Upper lobe of right lung (tissue), 1 donor: Measurements from ENCODE around the gene IMMP2L. TPM values are rescaled to one million over a fixed set of nuclear protein-coding genes. Genes with fewer than 3 reads are reported as not detected.

ENCODE experiments used
- ATAC-seq: fragments of 200-7000 bp; cut with Tn5 transposase; one replicate; pipeline ENCODE4 v1.9.1; 2020; ENCODE audit warnings: mild to moderate bottlenecking, moderate library complexity
- DNase-seq: peaks from one replicate; pipeline ENCODE4 v3.0.0-alpha.2; 2020
- H3K27ac ChIP-seq: fragments of 200-600 bp; one replicate; pipeline ENCODE4 v1.8.0; 2022
- H3K27me3 ChIP-seq: fragments of 200-600 bp; one replicate; pipeline ENCODE4 v1.8.0; 2022; ENCODE audit warnings: mild to moderate bottlenecking
- H3K36me3 ChIP-seq: fragments of 200-600 bp; one replicate; pipeline ENCODE4 v1.8.0; 2022
- H3K4me1 ChIP-seq: fragments of 200-600 bp; one replicate; pipeline ENCODE4 v1.8.0; 2022
- H3K4me3 ChIP-seq: fragments of 200-600 bp; one replicate; pipeline ENCODE4 v1.8.0; 2022; ENCODE audit warnings: mild to moderate bottlenecking
- H3K9me3 ChIP-seq: fragments of 200-600 bp; one replicate; pipeline ENCODE4 v1.8.0; 2022
- CTCF ChIP-seq: fragments of 200-600 bp; IDR thresholded peaks from one replicate; pipeline ENCODE4 v1.8.0; 2022; ENCODE audit warnings: antibody characterized with exemption
- intact Hi-C: fragments of 100-400 bp; cut with DNase I; formaldehyde crosslinking; loops from one replicate; pipeline ENCODE4 v1.11.0; 2022
- total RNA-seq: library from RNA; stranded (reverse); fragmentation: NEBNext Ultra II Directional; extraction: Animal tissue kit (Norgen Biotek cat#: 25700); gene quantifications from one replicate; pipeline ENCODE4 v1.2.1, GENCODE V29; 2021
- donor health status: DM: no; HTN: yes; CAD: no; lungs with severe emphysema.

IMMP2L gene
- total RNA-seq, 1 donor from 2014 or later, result 22.0 TPM

GRCh38 chr7:111518264-111518663 is 44.0 kb downstream of the IMMP2L start:
- DNase-seq (no peak), ATAC-seq (no peak)
- Histone ChIP-seq H3K36me3 (peaks cover 5% of the 10 kb centered on the region), H3K27me3 (no peaks in the 10 kb centered on the region), H3K4me3 (no peak overlapping the region), H3K4me1 (no peaks in the 10 kb centered on the region), H3K27ac (no peak overlapping the region), H3K9me3 (no peaks in the 10 kb centered on the region)
- intact Hi-C loops, result no loop called here
- no peak for TF ChIP-seq CTCF

- TF ChIP-seq CTCF, result no peak
- Histone ChIP-seq H3K4me1 (no peaks in the 10 kb centered on the region), H3K4me3 (no peak overlapping the region), H3K27ac (no peak overlapping the region), H3K36me3 (peaks cover 5% of the 10 kb centered on the region), H3K9me3 (no peaks in the 10 kb centered on the region), H3K27me3 (no peaks in the 10 kb centered on the region)
- DNase-seq, result no peak
- intact Hi-C loops, result no loop called here
- ATAC-seq, result no peak
Measured at GRCh38 chr7:111517549-111517951, 44.7 kb downstream of the IMMP2L start.

GRCh38 chr7:111516612-111517011 is 45.7 kb downstream of the IMMP2L start:
- Histone ChIP-seq H3K36me3 (peaks cover 5% of the 10 kb centered on the region), H3K4me1 (no peaks in the 10 kb centered on the region), H3K27me3 (no peaks in the 10 kb centered on the region), H3K4me3 (no peak overlapping the region), H3K27ac (no peak overlapping the region), H3K9me3 (no peaks in the 10 kb centered on the region)
- ATAC-seq (no peak), DNase-seq (no peak)
- no peak for TF ChIP-seq CTCF
- intact Hi-C loops, result no loop called here

- TF ChIP-seq CTCF, result no peak
- Histone ChIP-seq H3K27me3 (no peaks in the 10 kb centered on the region), H3K9me3 (no peaks in the 10 kb centered on the region), H3K36me3 (no peaks in the 10 kb centered on the region), H3K4me1 (no peaks in the 10 kb centered on the region), H3K27ac (no peak overlapping the region), H3K4me3 (no peak overlapping the region)
- intact Hi-C loops, result no loop called here
- no peak for DNase-seq
- no peak for ATAC-seq
Measured at GRCh38 chr7:111513566-111513965, 48.7 kb downstream of the IMMP2L start.

GRCh38 chr7:111511845-111512244 is 50.4 kb downstream of the IMMP2L start:
- TF ChIP-seq CTCF, result no peak
- no peaks in the 10 kb centered on the region for H3K36me3 ChIP-seq
- H3K9me3 ChIP-seq, result no peaks in the 10 kb centered on the region
- ATAC-seq, result no peak
- H3K4me1 ChIP-seq, result no peaks in the 10 kb centered on the region
- H3K27me3 ChIP-seq, result no peaks in the 10 kb centered on the region
- no peak overlapping the region for H3K4me3 ChIP-seq
- intact Hi-C loops, result no loop called here
- DNase-seq, result no peak
- no peak overlapping the region for H3K27ac ChIP-seq
